H9 (cell line): ENCODE results near the gene PIEZO2. TPM values are rescaled to one million over a fixed set of nuclear protein-coding genes. Genes with fewer than 3 reads are reported as not detected.

ENCODE experiments used
- DNase-seq: peaks from one replicate; pipeline ENCODE4 v3.0.0-alpha.2; 2017
- H2AFZ ChIP-seq: one replicate; pipeline ENCODE4 v1.6.1; 2013; ENCODE audit warnings: mild to moderate bottlenecking, low read length, control low read depth, moderate library complexity
- H2AK5ac ChIP-seq: 2 replicates; pipeline ENCODE4 v1.6.1; 2013; ENCODE audit warnings: low read length, control low read depth, mixed read lengths; ENCODE audit not compliant: insufficient read length
- H2BK120ac ChIP-seq: one replicate; pipeline ENCODE4 v1.6.1; 2013; ENCODE audit warnings: low read depth, mild to moderate bottlenecking, low read length, control low read depth, inconsistent platforms; ENCODE audit not compliant: poor library complexity, severe bottlenecking
- H2BK12ac ChIP-seq: 2 replicates; pipeline ENCODE4 v1.6.1; 2013; ENCODE audit warnings: low read length, control low read depth, mixed read lengths, low read depth; ENCODE audit not compliant: insufficient read length
- H2BK15ac ChIP-seq: 2 replicates; pipeline ENCODE4 v1.6.1; 2013; ENCODE audit warnings: low read depth, low read length, control low read depth
- H2BK20ac ChIP-seq: one replicate; pipeline ENCODE4 v1.6.1; 2013; ENCODE audit warnings: low read depth, mild to moderate bottlenecking, low read length, control low read depth, inconsistent platforms; ENCODE audit not compliant: poor library complexity, severe bottlenecking
- H2BK5ac ChIP-seq: 2 replicates; pipeline ENCODE4 v1.6.1; 2013; ENCODE audit warnings: low read length, control low read depth, mixed read lengths; ENCODE audit not compliant: insufficient read length
- H3K14ac ChIP-seq: 2 replicates; pipeline ENCODE4 v1.6.1; 2013; ENCODE audit warnings: low read length, control low read depth; ENCODE audit not compliant: insufficient read depth
- H3K18ac ChIP-seq: 2 replicates; pipeline ENCODE4 v1.6.1; 2013; ENCODE audit warnings: low read depth, mild to moderate bottlenecking, mixed read lengths, low read length, control low read depth; ENCODE audit not compliant: insufficient read length
- H3K23ac ChIP-seq: 2 replicates; pipeline ENCODE4 v1.6.1; 2013; ENCODE audit warnings: low read length, control low read depth, mixed read lengths, low read depth; ENCODE audit not compliant: insufficient read length
- H3K23me2 ChIP-seq: 2 replicates; pipeline ENCODE4 v1.6.1; 2013; ENCODE audit warnings: low read depth, mild to moderate bottlenecking, mixed read lengths, low read length, control low read depth; ENCODE audit not compliant: insufficient read length, poor library complexity, severe bottlenecking
- H3K27ac ChIP-seq: 2 replicates; pipeline ENCODE4 v1.5.1; 2013; ENCODE audit warnings: low read length, control low read depth, mixed read lengths, low read depth; ENCODE audit not compliant: insufficient read length
- H3K27me3 ChIP-seq: 2 replicates; pipeline ENCODE4 v1.6.1; 2013; ENCODE audit warnings: low read length, control low read depth, inconsistent platforms; ENCODE audit not compliant: insufficient read depth
- H3K4ac ChIP-seq: 2 replicates; pipeline ENCODE4 v1.6.1; 2013; ENCODE audit warnings: low read depth, mild to moderate bottlenecking, control low read depth, inconsistent platforms, low read length, moderate library complexity
- H3K4me1 ChIP-seq: 2 replicates; pipeline ENCODE4 v1.6.1; 2013; ENCODE audit warnings: low read length, control low read depth, inconsistent platforms; ENCODE audit not compliant: insufficient read depth
- H3K4me2 ChIP-seq: 2 replicates; pipeline ENCODE4 v1.6.1; 2013; ENCODE audit warnings: low read length, control low read depth, mixed read lengths; ENCODE audit not compliant: insufficient read length, insufficient read depth
- H3K56ac ChIP-seq: 2 replicates; pipeline ENCODE4 v1.6.1; 2013; ENCODE audit warnings: low read depth, mild to moderate bottlenecking, mixed read lengths, low read length, control low read depth; ENCODE audit not compliant: insufficient read length
- H3K79me1 ChIP-seq: 2 replicates; pipeline ENCODE4 v1.6.1; 2013; ENCODE audit warnings: low read depth, mild to moderate bottlenecking, moderate library complexity, low read length, control low read depth, inconsistent platforms; ENCODE audit not compliant: insufficient read depth, poor library complexity, severe bottlenecking
- H3K79me2 ChIP-seq: 2 replicates; pipeline ENCODE4 v1.6.1; 2013; ENCODE audit warnings: low read length, control low read depth, inconsistent platforms; ENCODE audit not compliant: insufficient read depth
- H3K9ac ChIP-seq: 2 replicates; pipeline ENCODE4 v1.6.1; 2013; ENCODE audit warnings: low read length, control low read depth, mixed read lengths; ENCODE audit not compliant: insufficient read length; ENCODE audit errors: extremely low read depth
- H3K9me3 ChIP-seq: one replicate; pipeline ENCODE4 v1.6.1; 2013; ENCODE audit warnings: low read depth, low read length, inconsistent platforms; ENCODE audit not compliant: control insufficient read depth
- H3T11ph ChIP-seq: one replicate; pipeline ENCODE4 v1.6.1; 2013; ENCODE audit warnings: mild to moderate bottlenecking, low read length, control low read depth, inconsistent platforms
- H4K20me1 ChIP-seq: one replicate; pipeline ENCODE4 v1.6.1; 2013; ENCODE audit not compliant: control insufficient read depth, insufficient read length, insufficient read depth
- H4K5ac ChIP-seq: 2 replicates; pipeline ENCODE4 v1.6.1; 2013; ENCODE audit warnings: low read depth, mild to moderate bottlenecking, mixed read lengths, low read length, control low read depth; ENCODE audit not compliant: insufficient read length
- H4K8ac ChIP-seq: replicated peaks from 2 replicates; pipeline ENCODE4 v1.6.1; 2013; ENCODE audit warnings: low read length, control low read depth, mixed read lengths, low read depth; ENCODE audit not compliant: insufficient read length
- H4K91ac ChIP-seq: 2 replicates; pipeline ENCODE4 v1.6.1; 2013; ENCODE audit warnings: low read depth, mild to moderate bottlenecking, moderate library complexity, mixed read lengths, low read length, control low read depth; ENCODE audit not compliant: insufficient read length
- H3K27ac Mint-ChIP-seq, 3 experiments: 2 replicates in 2 of 3; 3 replicates in 1 of 3; pipeline ENCODE4 v1.8.0; 2020 to 2021; ENCODE audit warnings: mixed read lengths in 3 of 3, mild to moderate bottlenecking in 1 of 3, moderate library complexity in 1 of 3
- H3K27me3 Mint-ChIP-seq: 2 replicates; pipeline ENCODE4 v1.8.0; 2021; ENCODE audit warnings: low read depth, mild to moderate bottlenecking, moderate library complexity, mixed read lengths
- H3K36me3 Mint-ChIP-seq, 3 experiments: 2 replicates in 2 of 3; 3 replicates in 1 of 3; pipeline ENCODE4 v1.8.0; 2020 to 2021; ENCODE audit warnings: low read depth in 3 of 3, mixed read lengths in 3 of 3; ENCODE audit not compliant: insufficient read depth in 1 of 3
- H3K4me1 Mint-ChIP-seq, 2 experiments: 2 replicates each; pipeline ENCODE4 v1.8.0; 2020; ENCODE audit warnings: mixed read lengths in 2 of 2
- H3K4me3 Mint-ChIP-seq, 2 experiments: 2 replicates in 1 of 2; 3 replicates in 1 of 2; pipeline ENCODE4 v1.8.0; 2020 to 2021; ENCODE audit warnings: mild to moderate bottlenecking in 2 of 2, mixed read lengths in 2 of 2, moderate library complexity in 1 of 2
- H3K9me3 Mint-ChIP-seq, 2 experiments: 2 replicates in 1 of 2; 3 replicates in 1 of 2; pipeline ENCODE4 v1.8.0; 2020; ENCODE audit warnings: mild to moderate bottlenecking in 2 of 2, mixed read lengths in 2 of 2, moderate library complexity in 1 of 2
- CTCF ChIP-seq: fragments of 200-600 bp; sonication (generic); conservative IDR thresholded peaks from 3 replicates; pipeline ENCODE4 v1.8.0; 2021; ENCODE audit warnings: antibody characterized with exemption, mild to moderate bottlenecking
- WGBS: extraction: QIAGEN DNeasy Blood & Tissue Kit; methylation state at CpG from one replicate; pipeline ENCODE4 v1.1.7; 2013; ENCODE audit warnings: missing lambda C conversion rate, low lambda C conversion rate, mixed read lengths; ENCODE audit not compliant: insufficient read length; ENCODE audit errors: extremely low coverage; 5-methylcytosine and 5-hydroxymethylcytosine counted together
- total RNA-seq: library from RNA; stranded (reverse); gene quantifications from 2 replicates; pipeline ENCODE4 v1.2.1, GENCODE V29; 2021

The PIEZO2 gene
- total RNA-seq, 1 experiment from 2014 or later = 3.9 TPM

DNA sequence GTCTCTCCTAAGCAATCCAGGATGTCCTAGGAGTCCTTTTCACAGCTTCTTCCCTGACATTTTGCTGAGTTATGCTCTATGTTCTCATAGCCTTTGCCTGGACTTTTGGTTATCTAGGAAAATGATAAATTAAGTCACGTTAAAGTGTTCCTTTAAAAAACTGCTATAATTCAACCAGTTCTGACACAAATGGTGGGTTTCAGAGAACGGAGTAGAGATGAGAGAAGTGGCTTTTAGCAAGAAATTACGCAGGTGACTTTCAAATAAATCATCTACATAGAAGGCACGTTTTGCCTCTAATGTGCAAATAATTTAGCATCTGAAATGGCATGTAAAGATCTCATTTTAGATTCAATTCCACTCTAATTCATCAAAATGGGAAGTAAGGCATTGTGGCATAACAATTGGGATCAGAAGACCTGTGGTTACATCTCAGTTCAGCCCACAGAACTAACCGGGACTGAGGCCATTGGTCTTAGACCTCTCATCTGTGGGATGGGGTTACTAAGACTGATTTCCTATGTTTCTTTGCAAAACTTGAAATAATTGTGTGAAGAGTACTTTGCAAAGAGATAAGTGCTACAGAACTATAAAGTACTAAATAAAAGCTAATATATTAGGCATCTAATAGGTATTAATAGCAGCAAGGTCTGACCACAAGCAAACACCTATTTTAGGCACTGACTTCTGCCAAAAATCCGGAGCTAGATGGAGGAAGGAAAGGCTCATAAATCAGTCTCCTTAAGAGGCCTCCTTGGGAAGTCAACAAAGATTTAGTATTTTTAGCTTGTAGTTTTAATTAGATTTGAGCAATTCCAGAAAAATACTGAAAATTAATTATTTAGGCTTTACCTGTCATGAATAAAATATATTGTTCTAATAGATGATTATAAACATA lies 211.4 kb downstream of the PIEZO2 start:
- Histone ChIP-seq H4K91ac (no peak overlapping the region), H2BK120ac (no peak overlapping the region), H3K4ac (no peak overlapping the region), H3K18ac (no peak overlapping the region), H3K4me2 (no peak overlapping the region), H3K23ac (no peak overlapping the region), H2BK12ac (no peak overlapping the region), H2BK5ac (no peak overlapping the region), H3K56ac (no peak overlapping the region), H2AK5ac (no peak overlapping the region), H4K5ac (no peak overlapping the region), H3K9me3 (no peaks in the 10 kb centered on the region), H2AFZ (no peak overlapping the region), H2BK15ac (no peak overlapping the region), H3K79me2 (no peaks in the 10 kb centered on the region), H3K14ac (no peak overlapping the region), H2BK20ac (no peak overlapping the region), H3K4me1 (peaks cover 9% of the 10 kb centered on the region; the same call in 1 of the 2 replicates), H3T11ph (no peak overlapping the region), H4K8ac (no peak overlapping the region), H3K27ac (no peak overlapping the region), H3K23me2 (no peaks in the 10 kb centered on the region), H3K79me1 (no peaks in the 10 kb centered on the region), H3K9ac (no peak overlapping the region), H3K27me3 (no peaks in the 10 kb centered on the region), H4K20me1 (no peaks in the 10 kb centered on the region)
- no CpG with 5 or more reads among the region's 6 CpGs for WGBS
- Mint-ChIP-seq H3K27me3 (no peaks in the 10 kb centered on the region), H3K36me3 (peaks cover 7 to 12% (median 9%) of the 10 kb centered on the region in 3 experiments), H3K4me1 (peaks cover 32 to 35% of the 10 kb centered on the region in 2 experiments), H3K4me3 (no peak overlapping the region), H3K9me3 (peaks cover 7 to 8% of the 10 kb centered on the region in 2 experiments; a peak in 4 of 5 replicates), H3K27ac (no peak overlapping the region)
- TF ChIP-seq CTCF = no peak
- DNase-seq = no peak
